Mucosa of rectum (tissue), 2 donors: ENCODE measurements around the gene HTR7.

ENCODE experiments used
- H3K27ac ChIP-seq, 2 donors: one replicate each; pipeline ENCODE4 v1.7.0; 2013; ENCODE audit warnings: inconsistent platforms in 2 of 2, low read depth in 2 of 2, low read length in 2 of 2
- H3K27me3 ChIP-seq, 2 donors: one replicate each; pipeline ENCODE4 v1.7.0; 2013; ENCODE audit warnings: low read length in 2 of 2; ENCODE audit not compliant: control insufficient read depth in 2 of 2, insufficient read depth in 2 of 2
- H3K36me3 ChIP-seq, 2 donors: one replicate each; pipeline ENCODE4 v1.7.0; 2013; ENCODE audit warnings: low read length in 2 of 2; ENCODE audit not compliant: control insufficient read depth in 2 of 2, insufficient read depth in 2 of 2
- H3K4me1 ChIP-seq, 2 donors: one replicate each; pipeline ENCODE4 v1.7.0; 2013; ENCODE audit warnings: low read length in 2 of 2, mild to moderate bottlenecking in 1 of 2; ENCODE audit not compliant: control insufficient read depth in 2 of 2, insufficient read depth in 2 of 2
- H3K4me3 ChIP-seq, 2 donors: one replicate each; pipeline ENCODE4 v1.7.0; 2013; ENCODE audit warnings: low read length in 2 of 2
- H3K9ac ChIP-seq, 2 donors: one replicate each; pipeline ENCODE4 v1.7.0; 2013; ENCODE audit warnings: low read length in 2 of 2, low read depth in 1 of 2, mild to moderate bottlenecking in 1 of 2
- H3K9me3 ChIP-seq, 2 donors: one replicate each; pipeline ENCODE4 v1.7.0; 2013; ENCODE audit warnings: low read length in 2 of 2; ENCODE audit not compliant: control insufficient read depth in 2 of 2
- donor health status: healthy.
- donor health status: Normal muscosa, but diverticular disease.

Gene HTR7

GRCh38 chr10:90788968-90789367 is 68.9 kb downstream of the HTR7 start:
- H3K27me3 ChIP-seq = no peaks in the 10 kb centered on the region
- no peaks in the 10 kb centered on the region for H3K36me3 ChIP-seq
- no peaks in the 10 kb centered on the region for H3K9me3 ChIP-seq
- no peak overlapping the region for H3K4me3 ChIP-seq
- no peak overlapping the region for H3K9ac ChIP-seq
- no peak overlapping the region for H3K27ac ChIP-seq
- no peaks in the 10 kb centered on the region for H3K4me1 ChIP-seq

- no peak overlapping the region for H3K4me3 ChIP-seq
- no peaks in the 10 kb centered on the region for H3K4me1 ChIP-seq
- H3K9ac ChIP-seq = no peak overlapping the region
- H3K27ac ChIP-seq = no peak overlapping the region
- no peaks in the 10 kb centered on the region for H3K36me3 ChIP-seq
- no peaks in the 10 kb centered on the region for H3K27me3 ChIP-seq
- H3K9me3 ChIP-seq = no peaks in the 10 kb centered on the region
Observed at GRCh38 chr10:90788199-90788491, 69.7 kb downstream of the HTR7 start.

GRCh38 chr10:90787393-90788198 is 70.2 kb downstream of the HTR7 start:
- H3K27me3 ChIP-seq = no peaks in the 10 kb centered on the region
- no peak overlapping the region for H3K27ac ChIP-seq
- H3K4me1 ChIP-seq = no peaks in the 10 kb centered on the region
- H3K9ac ChIP-seq = no peak overlapping the region
- H3K36me3 ChIP-seq = no peaks in the 10 kb centered on the region
- no peak overlapping the region for H3K4me3 ChIP-seq
- H3K9me3 ChIP-seq = no peaks in the 10 kb centered on the region

GRCh38 chr10:90785782-90786181 is 72.1 kb downstream of the HTR7 start:
- H3K4me3 ChIP-seq = no peak overlapping the region
- H3K9ac ChIP-seq = no peak overlapping the region
- no peak overlapping the region for H3K27ac ChIP-seq
- no peaks in the 10 kb centered on the region for H3K9me3 ChIP-seq
- H3K27me3 ChIP-seq = no peaks in the 10 kb centered on the region
- no peaks in the 10 kb centered on the region for H3K36me3 ChIP-seq
- H3K4me1 ChIP-seq = no peaks in the 10 kb centered on the region

GRCh38 chr10:90784771-90785170 is 73.1 kb downstream of the HTR7 start:
- Histone ChIP-seq H3K27ac (no peak overlapping the region), H3K9me3 (no peaks in the 10 kb centered on the region), H3K36me3 (no peaks in the 10 kb centered on the region), H3K9ac (no peak overlapping the region), H3K4me3 (no peak overlapping the region), H3K4me1 (no peaks in the 10 kb centered on the region), H3K27me3 (no peaks in the 10 kb centered on the region)

- Histone ChIP-seq H3K27ac (no peak overlapping the region), H3K4me3 (no peak overlapping the region), H3K9ac (no peak overlapping the region), H3K4me1 (no peaks in the 10 kb centered on the region), H3K27me3 (no peaks in the 10 kb centered on the region), H3K36me3 (no peaks in the 10 kb centered on the region), H3K9me3 (no peaks in the 10 kb centered on the region)
Observed at GRCh38 chr10:90780488-90780887, 77.4 kb downstream of the HTR7 start.

GRCh38 chr10:90779548-90779947 is 78.3 kb downstream of the HTR7 start:
- H3K27ac ChIP-seq = no peak overlapping the region
- no peaks in the 10 kb centered on the region for H3K4me1 ChIP-seq
- no peaks in the 10 kb centered on the region for H3K9me3 ChIP-seq
- no peaks in the 10 kb centered on the region for H3K36me3 ChIP-seq
- H3K9ac ChIP-seq = no peak overlapping the region
- no peak overlapping the region for H3K4me3 ChIP-seq
- no peaks in the 10 kb centered on the region for H3K27me3 ChIP-seq

- no peaks in the 10 kb centered on the region for H3K36me3 ChIP-seq
- no peak overlapping the region for H3K27ac ChIP-seq
- H3K9me3 ChIP-seq = no peaks in the 10 kb centered on the region
- no peaks in the 10 kb centered on the region for H3K27me3 ChIP-seq
- no peak overlapping the region for H3K9ac ChIP-seq
- no peaks in the 10 kb centered on the region for H3K4me1 ChIP-seq
- H3K4me3 ChIP-seq = no peak overlapping the region
Observed at GRCh38 chr10:90777621-90778020, 80.2 kb downstream of the HTR7 start.

- no peak overlapping the region for H3K27ac ChIP-seq
Observed at GRCh38 chr10:90775351-90776028, 82.3 kb downstream of the HTR7 start.

GRCh38 chr10:90769946-90770841 is 87.6 kb downstream of the HTR7 start:
- Histone ChIP-seq H3K4me1 (no peaks in the 10 kb centered on the region), H3K27me3 (no peaks in the 10 kb centered on the region), H3K27ac (no peak overlapping the region), H3K9ac (no peak overlapping the region), H3K9me3 (no peaks in the 10 kb centered on the region), H3K4me3 (no peak overlapping the region), H3K36me3 (no peaks in the 10 kb centered on the region)

More at GRCh38 chr10:90775351-90776028, 82.3 kb downstream of the HTR7 start:
- no peaks in the 10 kb centered on the region for H3K9me3 ChIP-seq
- H3K9ac ChIP-seq = no peak overlapping the region
- H3K36me3 ChIP-seq = no peaks in the 10 kb centered on the region
- no peaks in the 10 kb centered on the region for H3K27me3 ChIP-seq
- no peak overlapping the region for H3K4me3 ChIP-seq
- no peaks in the 10 kb centered on the region for H3K4me1 ChIP-seq
